Suprapubic skin (tissue), 4 donors: ENCODE data around the gene LSG1. TPM values are rescaled to one million over a fixed set of nuclear protein-coding genes. Genes with fewer than 3 reads are reported as not detected.

Experiments used
- DNase-seq, 2 donors: peaks; one replicate each; pipeline ENCODE4 v3.0.0-alpha.2; 2019; ENCODE audit warnings: low spot score in 2 of 2
- H3K27ac ChIP-seq: fragments of 200-600 bp; sonication (generic); one replicate; pipeline ENCODE4 v1.5.1; 2019
- H3K27me3 ChIP-seq: fragments of 200-600 bp; sonication (generic); one replicate; pipeline ENCODE4 v1.5.1; 2019
- H3K36me3 ChIP-seq: fragments of 200-600 bp; sonication (generic); one replicate; pipeline ENCODE4 v1.5.1; 2019
- H3K4me1 ChIP-seq: fragments of 200-600 bp; sonication (generic); one replicate; pipeline ENCODE4 v1.5.1; 2019
- H3K4me3 ChIP-seq: fragments of 200-600 bp; sonication (generic); one replicate; pipeline ENCODE4 v1.5.1; 2019; ENCODE audit warnings: mild to moderate bottlenecking
- H3K9me3 ChIP-seq: fragments of 200-600 bp; sonication (generic); one replicate; pipeline ENCODE4 v1.5.1; 2019
- CTCF ChIP-seq, 2 donors: fragments of 200-600 bp in 1 of 2; fragments of 450-650 bp in 1 of 2; sonication (generic) in 1 of 2; IDR thresholded peaks; one replicate each; pipeline ENCODE4 v1.5.1; 2016 to 2019; ENCODE audit warnings: antibody characterized with exemption in 2 of 2, mild to moderate bottlenecking in 1 of 2, moderate library complexity in 1 of 2
- EP300 ChIP-seq: sonication (generic); formaldehyde crosslinking; IDR thresholded peaks from one replicate; pipeline ENCODE4 v1.6.1; 2017; ENCODE audit warnings: antibody characterized with exemption
- POLR2A ChIP-seq, 2 donors: fragments of 450-650 bp; IDR thresholded peaks; one replicate each; pipeline ENCODE4 v1.6.1; 2017; ENCODE audit warnings: antibody characterized with exemption in 2 of 2, mild to moderate bottlenecking in 2 of 2, moderate library complexity in 2 of 2
- POLR2AphosphoS5 ChIP-seq, 3 donors: sonication (generic); formaldehyde crosslinking; IDR thresholded peaks; one replicate each; pipeline ENCODE4 v1.6.1; 2017; ENCODE audit warnings: antibody characterized with exemption in 3 of 3
- WGBS: methylation state at CpG from one replicate; pipeline ENCODE4 v1.1.5; 2018; 5-methylcytosine and 5-hydroxymethylcytosine counted together
- total RNA-seq, 4 donors: library from RNA; depleted of rRNA; stranded (reverse); fragments of >200 nt; gene quantifications; one replicate each; pipeline ENCODE4 v1.1.0, GENCODE V29; 2016

The LSG1 gene
- total RNA-seq, 4 donors from 2014 or later = 51.7 to 86.5 (median 56.6) TPM

DNA sequence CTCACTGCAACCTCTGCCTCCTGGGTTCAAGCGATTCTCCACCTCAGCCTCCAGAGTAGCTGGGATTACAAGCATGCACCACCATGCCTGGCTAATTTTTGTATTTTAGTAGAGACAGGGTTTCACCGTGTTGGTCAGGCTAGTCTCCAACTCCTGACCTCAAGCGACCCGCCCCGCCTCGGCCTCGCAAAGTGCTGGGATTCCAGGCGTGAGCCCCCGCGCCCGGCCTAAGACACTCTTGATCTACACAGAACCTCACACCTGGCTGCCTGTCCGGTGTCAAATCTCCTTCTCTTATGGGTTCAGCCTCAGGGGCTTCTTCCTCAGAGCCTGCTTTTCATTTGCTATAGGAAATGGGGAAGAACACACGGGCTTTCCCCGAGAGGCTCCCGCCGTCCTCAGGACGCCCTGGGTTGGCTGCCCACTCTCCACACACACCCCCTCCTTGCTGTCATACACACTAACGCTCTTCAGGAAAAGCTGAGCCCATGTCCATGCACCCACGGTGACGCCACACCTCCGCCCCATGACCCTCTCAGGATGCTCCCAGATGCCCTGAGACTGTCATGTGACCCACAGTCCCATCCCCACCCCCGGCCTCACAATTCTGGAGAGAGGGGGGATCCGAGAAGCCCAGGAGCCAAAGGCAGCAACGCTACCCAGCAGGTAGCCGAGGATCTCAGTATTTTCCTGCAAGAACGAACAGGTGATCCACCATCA, 49.2 kb downstream of the LSG1 start:
- Histone ChIP-seq H3K36me3 (peaks cover 12% of the 10 kb centered on the region), H3K27me3 (no peaks in the 10 kb centered on the region), H3K4me3 (no peak overlapping the region), H3K4me1 (no peaks in the 10 kb centered on the region), H3K27ac (no peak overlapping the region), H3K9me3 (no peaks in the 10 kb centered on the region)
- 90% methylated on average over 23 of the region's 26 CpGs for WGBS
- no peak for TF ChIP-seq EP300
- TF ChIP-seq POLR2AphosphoS5 (IDR thresholded peaks at IDR 0.05) = no peak
- no peak for TF ChIP-seq POLR2A (IDR thresholded peaks at IDR 0.05)
- no peak for TF ChIP-seq CTCF (IDR thresholded peaks at IDR 0.05)
- DNase-seq = no peak

- DNase-seq = no peak
- TF ChIP-seq CTCF (IDR thresholded peaks at IDR 0.05) = no peak
- TF ChIP-seq POLR2AphosphoS5 (IDR thresholded peaks at IDR 0.05) = no peak
- TF ChIP-seq POLR2A (IDR thresholded peaks at IDR 0.05) = no peak
- TF ChIP-seq EP300 = no peak
- Histone ChIP-seq H3K27ac (no peak overlapping the region), H3K4me3 (no peak overlapping the region), H3K4me1 (no peaks in the 10 kb centered on the region), H3K9me3 (no peaks in the 10 kb centered on the region), H3K36me3 (peaks cover 9% of the 10 kb centered on the region), H3K27me3 (no peaks in the 10 kb centered on the region)
- WGBS = 93% methylated on average over 13 of the region's 14 CpGs
Measured at GRCh38 chr3:194621947-194622346, 50.0 kb downstream of the LSG1 start.

DNA sequence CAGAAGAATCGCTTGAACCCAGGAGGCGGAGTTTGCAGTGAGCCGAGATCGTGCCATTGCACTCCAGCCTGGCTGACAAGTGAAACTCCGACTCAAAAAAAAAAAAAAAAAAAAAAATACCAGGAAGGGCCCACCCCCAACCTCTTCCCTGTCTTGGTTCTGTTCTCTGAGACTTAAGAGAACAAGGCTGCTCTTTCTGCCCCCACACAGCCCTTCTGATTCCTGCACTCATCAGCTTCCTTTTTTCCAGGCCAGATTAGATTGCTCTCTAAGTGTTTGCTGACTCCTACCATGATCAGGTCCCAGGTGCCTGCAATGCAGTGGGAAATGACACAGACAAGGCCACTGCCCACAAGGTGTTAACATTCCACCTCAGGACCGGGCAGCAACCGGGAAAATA, 51.8 kb downstream of the LSG1 start:
- WGBS = 90% methylated on average over 7 of the region's 7 CpGs
- no peak for TF ChIP-seq POLR2AphosphoS5 (IDR thresholded peaks at IDR 0.05)
- TF ChIP-seq EP300 = no peak
- no peak for TF ChIP-seq CTCF (IDR thresholded peaks at IDR 0.05)
- TF ChIP-seq POLR2A (IDR thresholded peaks at IDR 0.05) = no peak
- H3K27me3 ChIP-seq = no peaks in the 10 kb centered on the region

GRCh38 chr3:194619741-194620140, 52.2 kb downstream of the LSG1 start:
- Histone ChIP-seq H3K36me3 (peaks cover 7% of the 10 kb centered on the region), H3K4me1 (no peaks in the 10 kb centered on the region), H3K4me3 (no peak overlapping the region), H3K27me3 (no peaks in the 10 kb centered on the region), H3K27ac (no peak overlapping the region), H3K9me3 (no peaks in the 10 kb centered on the region)
- TF ChIP-seq POLR2AphosphoS5 (IDR thresholded peaks at IDR 0.05) = no peak
- no peak for TF ChIP-seq POLR2A (IDR thresholded peaks at IDR 0.05)
- no peak for TF ChIP-seq CTCF (IDR thresholded peaks at IDR 0.05)
- TF ChIP-seq EP300 = no peak
- WGBS = 93% methylated on average over 9 of the region's 9 CpGs
- DNase-seq = no peak

More for the DNA sequence above, 51.8 kb downstream of the LSG1 start:
- no peak for DNase-seq
- Histone ChIP-seq H3K9me3 (no peaks in the 10 kb centered on the region), H3K27ac (no peak overlapping the region), H3K4me1 (no peaks in the 10 kb centered on the region), H3K36me3 (peaks cover 7% of the 10 kb centered on the region), H3K4me3 (no peak overlapping the region)

DNA sequence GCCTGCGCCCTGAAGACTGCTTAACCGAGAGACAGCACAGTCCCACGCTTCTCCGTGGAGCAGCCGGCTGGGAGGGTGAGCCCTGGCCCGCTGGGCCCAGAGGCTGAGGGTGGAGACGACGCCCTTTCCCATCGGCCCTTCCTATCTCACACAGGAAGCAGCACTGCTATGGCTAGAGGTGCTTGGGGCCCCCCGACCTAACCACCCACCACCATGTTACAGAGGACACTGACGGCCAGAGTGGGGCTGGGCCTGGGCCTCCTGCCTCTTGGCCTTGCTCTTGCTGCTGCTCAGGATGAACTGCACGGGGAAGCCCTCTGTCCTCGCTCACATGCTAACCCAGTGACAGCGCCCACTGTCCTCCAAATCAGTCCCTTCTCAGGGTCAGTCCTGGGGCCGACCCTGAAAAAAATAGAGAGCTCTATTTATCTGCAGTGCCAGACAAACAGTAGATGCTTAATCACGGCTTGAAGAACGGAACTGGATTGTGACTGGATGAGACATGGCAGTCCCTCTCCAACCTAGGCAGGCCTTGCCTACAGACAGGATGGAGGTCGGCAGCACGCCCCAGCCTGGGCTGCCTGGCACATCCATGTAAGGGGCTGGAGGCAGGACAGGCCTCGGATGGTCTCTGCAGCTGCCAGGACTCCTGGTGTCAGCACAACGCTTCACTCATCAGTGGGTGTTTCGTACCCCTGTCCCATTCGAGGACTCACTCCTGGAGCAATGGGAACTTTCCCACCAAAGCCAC, 53.0 kb downstream of the LSG1 start:
- no peak for DNase-seq
- TF ChIP-seq POLR2AphosphoS5 (IDR thresholded peaks at IDR 0.05) (no peak), CTCF (IDR thresholded peaks at IDR 0.05) (no peak), POLR2A (IDR thresholded peaks at IDR 0.05) (no peak), EP300 (no peak)
- no peaks in the 10 kb centered on the region for H3K9me3 ChIP-seq
- H3K27me3 ChIP-seq = no peaks in the 10 kb centered on the region
- H3K36me3 ChIP-seq = peaks cover 7% of the 10 kb centered on the region
- no peak overlapping the region for H3K4me3 ChIP-seq
- 77% methylated on average over 15 of the region's 23 CpGs for WGBS
- no peak overlapping the region for H3K27ac ChIP-seq
- H3K4me1 ChIP-seq = no peaks in the 10 kb centered on the region
